GM13977 (cell line): ENCODE results near the gene ERF.

Experiments
- DNase-seq: peaks from one replicate; pipeline ENCODE4 v3.0.0; 2012; ENCODE audit warnings: low spot score
- CTCF ChIP-seq: IDR thresholded peaks from 2 replicates; pipeline ENCODE4 v1.5.1; 2012; ENCODE audit warnings: mild to moderate bottlenecking, control low read depth; ENCODE audit not compliant: insufficient read depth; ENCODE audit errors: extremely low read depth, missing control alignments
- in situ Hi-C: fragments of 300-500 bp; cut with MboI; formaldehyde crosslinking; loops from one replicate; pipeline ENCODE4 v1.12.0; 2022; ENCODE audit warnings: low sequenced_read_pairs, low pct_unique_long_range_greater_than_20kb, mixed read lengths, inconsistent platforms; ENCODE audit not compliant: unreplicated experiment

ERF gene

GRCh38 chr19:42250183-42250665, 4.7 kb downstream of the ERF start:
- DNase-seq: no peak
- no peak for TF ChIP-seq CTCF
- in situ Hi-C loops: no loop called here

GRCh38 chr19:42249769-42250168, 5.2 kb downstream of the ERF start:
- no peak for DNase-seq
- in situ Hi-C loops: no loop called here
- TF ChIP-seq CTCF: no peak

- no peak for TF ChIP-seq CTCF
- in situ Hi-C loops: no loop called here
- DNase-seq: no peak
Observed at GRCh38 chr19:42249149-42249750, 5.7 kb downstream of the ERF start.

GRCh38 chr19:42248270-42249148, 6.4 kb downstream of the ERF start:
- no peak for TF ChIP-seq CTCF
- no peak for DNase-seq
- in situ Hi-C loops: no loop called here

GRCh38 chr19:42247640-42248199, 7.2 kb downstream of the ERF start:
- DNase-seq: no peak
- no peak for TF ChIP-seq CTCF
- in situ Hi-C loops: no loop called here

GRCh38 chr19:42246922-42247639, 7.8 kb downstream of the ERF start:
- no peak for TF ChIP-seq CTCF
- no peak for DNase-seq
- in situ Hi-C loops: no loop called here
